H1 (cell line): ENCODE results near the gene TACR2. TPM values are rescaled to one million over a fixed set of nuclear protein-coding genes. Genes with fewer than 3 reads are reported as not detected.

Experiments
- CHD1 ChIP-seq: IDR thresholded peaks from 2 replicates; pipeline ENCODE4 v1.6.1; 2012; ENCODE audit warnings: low read depth, low read length, improper control_type of control experiment
- E2F6 ChIP-seq: IDR thresholded peaks from 2 replicates; pipeline ENCODE4 v1.6.1; 2012; ENCODE audit warnings: inconsistent platforms
- JUN ChIP-seq: IDR thresholded peaks from 2 replicates; pipeline ENCODE4 v1.6.1; 2011; ENCODE audit warnings: low read depth, mild to moderate bottlenecking, improper control_type of control experiment, low read length
- MAFK ChIP-seq: IDR thresholded peaks from 2 replicates; pipeline ENCODE4 v1.6.1; 2012; ENCODE audit warnings: low read depth, mild to moderate bottlenecking, improper control_type of control experiment, low read length
- polyA plus RNA-seq, 7 experiments: library from polyadenylated mRNA; depleted of rRNA in 3 of 7; stranded (reverse) in 5 of 7; unstranded in 2 of 7; fragments of >200 nt in 5 of 7; fragments of 200-250 nt in 2 of 7; gene quantifications; 1 replicate in 5 of 7; 2 replicates in 1 of 7; 4 replicates in 1 of 7; pipeline versions ENCODE4 v1.2.1 to v1.2.3, GENCODE V29; 2011 to 2013; ENCODE audit warnings: missing spikeins in 2 of 7, mixed read lengths in 2 of 7
- total RNA-seq: library from RNA; stranded (reverse); fragmentation: NEBNext Ultra II Directional; extraction: Animal tissue kit (Norgen Biotek cat#: 25700); gene quantifications from 2 replicates; pipeline ENCODE4 v1.2.1, GENCODE V29; 2021

TACR2 gene
- total and polyA plus RNA-seq, 2 of the 8 experiments (the other 6 are each of a cell fraction or from before 2014, with no cell fraction given) = 0.06 TPM; not detected in 1

GRCh38 chr10:69446650-69447151 is 30.0 kb upstream of the TACR2 start (continued):
- TF ChIP-seq JUN = no peak
- TF ChIP-seq MAFK = no peak
- no peak for TF ChIP-seq E2F6
- TF ChIP-seq CHD1 = no peak
- TF ChIP-seq, all 59 proteins: peak for 0
